Left cardiac atrium (tissue), 4 donors: ENCODE results near the gene PTPRG. TPM values are rescaled to one million over a fixed set of nuclear protein-coding genes. Genes with fewer than 3 reads are reported as not detected.

Experiments used
- ATAC-seq, 2 donors: fragments of 200-7000 bp; cut with Tn5 transposase; one replicate each; pipeline ENCODE4 v1.9.1; 2020; ENCODE audit warnings: mild to moderate bottlenecking in 2 of 2, moderate library complexity in 2 of 2
- DNase-seq: peaks from one replicate; pipeline ENCODE4 v3.0.0-alpha.2; 2020
- intact Hi-C, 2 donors: fragments of 100-400 bp; cut with DNase I; formaldehyde crosslinking; loops; one replicate each; pipeline versions ENCODE4 v1.14.1 to v1.15.1; 2022 to 2023
- total RNA-seq, 2 donors: library from RNA; stranded (reverse); fragmentation: NEBNext Ultra II Directional; extraction: Animal tissue kit (Norgen Biotek cat#: 25700); gene quantifications; one replicate each; pipeline ENCODE4 v1.2.1, GENCODE V29; 2021
- donor health status: DM: no; HTN: yes; CAD: no.
- donor health status: DM: no; HTN: yes; CAD: no; lungs with severe emphysema.
- donor health status: DM: yes; HTN: yes; CAD: no.
- donor health status: Dilated cardiomyopathy.

PTPRG gene
- total RNA-seq, 2 donors from 2014 or later: 37.6 to 46.9 TPM

GRCh38 chr3:61560517-61561373 is 626 bp upstream of the PTPRG start:
- ATAC-seq (peak; percentile 40 to 49), DNase-seq (peak; percentile 90)
- intact Hi-C loops: loop anchor here (5.0 to 10.0 kb wide), 7 partner anchors 77 to 627 kb away; no protein-coding TSS in a partner anchor

- intact Hi-C loops: loop anchor here (5.0 to 10.0 kb wide), 7 partner anchors 75 to 625 kb away; no protein-coding TSS in a partner anchor
- DNase-seq (peak; percentile 42), ATAC-seq (peak in 1 of 2 donors; percentile 1)
Measured at GRCh38 chr3:61562042-61562720, 810 bp downstream of the PTPRG start.

GRCh38 chr3:61562721-61563312 is 1.4 kb downstream of the PTPRG start:
- intact Hi-C loops: loop anchor here (5.0 to 10.0 kb wide), 7 partner anchors 74 to 624 kb away; no protein-coding TSS in a partner anchor
- ATAC-seq (peak in 1 of 2 donors; percentile 8), DNase-seq (peak; percentile 49)

GRCh38 chr3:61563313-61564271 is 2.2 kb downstream of the PTPRG start:
- ATAC-seq: no peak
- peak; percentile 32 for DNase-seq
- intact Hi-C loops: loop anchor here (5.0 to 10.0 kb wide), 7 partner anchors 74 to 624 kb away; no protein-coding TSS in a partner anchor

- peak; percentile 55 to 56 for ATAC-seq
- intact Hi-C loops: loop anchor here (5.0 to 10.0 kb wide), 7 partner anchors 73 to 623 kb away; no protein-coding TSS in a partner anchor
- peak; percentile 89 for DNase-seq
Measured at GRCh38 chr3:61564395-61565059, 3.2 kb downstream of the PTPRG start.

- intact Hi-C loops: loop anchor here (10.0 kb wide), 2 partner anchors 359 to 619 kb away; no protein-coding TSS in a partner anchor
- no peak for ATAC-seq
- no peak for DNase-seq
Measured at GRCh38 chr3:61565569-61565968, 4.2 kb downstream of the PTPRG start.

- ATAC-seq (no peak), DNase-seq (no peak)
- intact Hi-C loops: loop anchor here (10.0 kb wide), 2 partner anchors 357 to 617 kb away; no protein-coding TSS in a partner anchor
Measured at GRCh38 chr3:61568127-61568526, 6.8 kb downstream of the PTPRG start.

- ATAC-seq: no peak
- DNase-seq: no peak
- intact Hi-C loops: loop anchor here (10.0 kb wide), 2 partner anchors 355 to 615 kb away; no protein-coding TSS in a partner anchor
Measured at GRCh38 chr3:61569856-61570580, 8.6 kb downstream of the PTPRG start.

- ATAC-seq: no peak
- intact Hi-C loops: no loop called here
- no peak for DNase-seq
Measured at GRCh38 chr3:61570813-61571212, 9.4 kb downstream of the PTPRG start.

- peak; percentile 64 to 76 for ATAC-seq
- intact Hi-C loops: no loop called here
- DNase-seq: peak; percentile 55
Measured at GRCh38 chr3:61571516-61572336, 10.4 kb downstream of the PTPRG start.

- intact Hi-C loops: no loop called here
- DNase-seq (no peak), ATAC-seq (no peak)
Measured at GRCh38 chr3:61572879-61573278, 11.5 kb downstream of the PTPRG start.

- DNase-seq (no peak), ATAC-seq (no peak)
- intact Hi-C loops: no loop called here
Measured at GRCh38 chr3:61573441-61573840, 12.1 kb downstream of the PTPRG start.

GRCh38 chr3:61574854-61575253 is 13.5 kb downstream of the PTPRG start:
- DNase-seq (peak; percentile 30), ATAC-seq (peak in 1 of 2 donors; percentile 21)
- intact Hi-C loops: loop anchor here in 1 of 2 donors (5.0 kb wide), 1 partner anchor 112 kb away; no protein-coding TSS in a partner anchor

- intact Hi-C loops: loop anchor here in 1 of 2 donors (5.0 kb wide), 1 partner anchor 111 kb away; no protein-coding TSS in a partner anchor
- ATAC-seq (no peak), DNase-seq (no peak)
Measured at GRCh38 chr3:61575893-61576292, 14.5 kb downstream of the PTPRG start.

- DNase-seq: no peak
- intact Hi-C loops: loop anchor here in 1 of 2 donors (5.0 kb wide), 1 partner anchor 110 kb away; no protein-coding TSS in a partner anchor
- ATAC-seq: no peak
Measured at GRCh38 chr3:61577760-61578159, 16.4 kb downstream of the PTPRG start.
